ENCODE data around the gene PIK3R4.

Gene PIK3R4

DNA sequence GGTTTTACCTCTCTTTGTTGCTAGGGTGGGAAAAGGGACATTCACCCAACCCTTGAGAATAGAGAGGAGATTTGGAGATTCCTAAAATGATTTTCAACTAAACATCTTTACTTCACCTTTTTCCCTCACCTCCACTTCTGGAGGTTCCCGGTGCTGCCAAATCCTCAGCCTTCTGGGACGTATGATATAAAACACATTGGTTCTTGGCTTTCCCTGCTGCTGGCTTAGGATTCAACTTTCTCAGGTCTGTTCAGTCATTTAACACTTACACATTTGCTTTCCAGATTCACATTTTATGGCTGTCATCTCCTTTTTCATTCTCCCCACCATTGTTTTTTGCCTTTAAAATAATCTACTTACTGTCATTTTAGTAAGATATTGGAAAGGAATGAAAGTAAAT, 106.6 kb downstream of the PIK3R4 start:
- no peak for DNase-seq (ENCODE audit: low spot score in 2 of 2)
- H3K4me1 Mint-ChIP-seq: no peaks in the 10 kb centered on the region
- no peak overlapping the region for H3K4me3 Mint-ChIP-seq
- H3K9me3 Mint-ChIP-seq: no peaks in the 10 kb centered on the region
- H3K27me3 Mint-ChIP-seq: peaks cover 21% of the 10 kb centered on the region
- H3K27ac Mint-ChIP-seq (ENCODE audit: low read depth): no peak overlapping the region
- no peak for ATAC-seq (replicated peaks; ENCODE audit: extremely low read depth, poor library complexity, severe bottlenecking)
- H3K36me3 Mint-ChIP-seq (ENCODE audit: insufficient read depth): peaks cover 1% of the 10 kb centered on the region

DNA sequence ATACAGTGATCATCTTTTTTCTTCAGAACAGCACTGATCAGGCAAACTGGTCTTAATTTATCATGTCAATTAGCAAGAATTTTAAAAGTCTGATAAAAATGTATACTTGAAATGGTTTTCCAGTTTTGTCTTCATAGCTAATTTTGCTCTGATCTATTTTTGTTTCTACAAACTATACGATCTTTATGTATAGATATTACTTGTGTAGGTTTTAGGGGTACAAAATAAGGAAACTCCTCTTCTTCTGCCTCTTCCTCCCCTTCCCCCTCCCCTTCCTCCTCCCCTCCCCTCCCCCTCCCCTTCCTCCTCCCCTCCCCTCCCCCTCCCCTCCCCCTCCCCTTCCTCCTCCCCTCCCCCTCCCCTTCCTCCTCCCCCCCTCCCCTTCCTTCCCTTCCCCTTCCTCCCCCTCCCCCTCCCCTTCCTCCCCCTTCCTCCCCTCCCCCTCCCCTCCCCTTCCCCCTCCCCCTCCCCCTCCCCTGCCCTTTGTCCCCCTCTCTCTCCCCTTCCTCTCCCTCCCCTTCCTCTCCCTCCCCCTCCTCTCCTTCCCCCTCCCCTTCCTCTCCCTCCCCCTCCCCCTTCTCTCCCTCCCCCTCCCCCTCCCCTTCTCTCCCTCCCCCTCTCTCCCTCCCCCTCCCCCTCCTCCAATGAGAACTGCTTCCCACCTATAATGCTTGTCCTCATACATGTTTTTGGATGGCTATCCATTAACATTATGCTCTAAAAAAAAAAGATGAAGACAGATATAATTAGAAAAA, 110.0 kb downstream of the PIK3R4 start:
- H3K9me3 Mint-ChIP-seq: no peaks in the 10 kb centered on the region
- no peak overlapping the region for H3K4me3 Mint-ChIP-seq
- ATAC-seq (replicated peaks; ENCODE audit: extremely low read depth, poor library complexity, severe bottlenecking): no peak
- no peaks in the 10 kb centered on the region for H3K4me1 Mint-ChIP-seq
- H3K27ac Mint-ChIP-seq (ENCODE audit: low read depth): no peak overlapping the region
- no peak for DNase-seq (ENCODE audit: low spot score in 2 of 2)
- H3K36me3 Mint-ChIP-seq (ENCODE audit: insufficient read depth): peaks cover 1% of the 10 kb centered on the region
- peaks cover 3% of the 10 kb centered on the region for H3K27me3 Mint-ChIP-seq

DNA sequence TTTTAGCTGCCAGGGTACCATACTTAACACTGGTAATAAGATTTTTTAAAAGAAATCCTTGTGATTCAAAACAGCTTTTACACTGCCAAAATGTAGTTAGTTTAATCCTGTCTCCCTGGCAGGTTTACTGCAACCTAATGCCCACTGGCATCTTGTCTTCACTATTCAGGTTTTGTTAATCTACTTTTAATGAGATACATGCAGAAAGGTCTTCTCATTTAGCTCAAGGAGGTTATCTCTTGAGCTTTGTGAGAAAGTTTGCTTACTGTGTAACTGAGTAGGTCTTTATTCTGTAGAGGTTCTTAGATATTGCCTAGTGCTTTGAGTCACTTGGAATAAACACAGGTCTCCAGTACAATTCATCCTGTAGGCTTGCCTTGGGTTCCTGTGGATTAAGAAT, 110.7 kb downstream of the PIK3R4 start:
- no peak for DNase-seq (ENCODE audit: low spot score in 2 of 2)
- no peaks in the 10 kb centered on the region for H3K36me3 Mint-ChIP-seq (ENCODE audit: insufficient read depth)
- no peaks in the 10 kb centered on the region for H3K9me3 Mint-ChIP-seq
- no peak overlapping the region for H3K27ac Mint-ChIP-seq (ENCODE audit: low read depth)
- H3K27me3 Mint-ChIP-seq: no peaks in the 10 kb centered on the region
- H3K4me3 Mint-ChIP-seq: no peak overlapping the region
- H3K4me1 Mint-ChIP-seq: no peaks in the 10 kb centered on the region
- ATAC-seq (replicated peaks; ENCODE audit: extremely low read depth, poor library complexity, severe bottlenecking): no peak

DNA sequence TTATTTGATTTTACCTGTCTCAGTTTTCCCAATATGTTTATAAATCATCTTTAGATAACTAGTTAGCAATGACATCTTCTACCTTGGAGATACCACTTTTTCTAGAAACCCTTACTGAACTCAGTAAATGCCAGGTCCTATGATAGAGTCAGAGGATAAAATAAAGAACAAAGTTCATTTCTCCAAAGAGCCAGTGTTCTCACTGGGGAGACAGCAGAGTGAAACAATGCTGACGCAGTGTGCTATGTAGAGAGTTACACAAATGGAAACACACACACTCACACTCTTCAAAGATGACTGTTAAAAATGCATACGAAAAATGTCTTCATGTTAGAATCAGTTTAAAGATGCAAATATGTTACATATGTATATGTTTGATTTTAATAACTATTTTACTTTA, 111.3 kb downstream of the PIK3R4 start:
- no peaks in the 10 kb centered on the region for H3K27me3 Mint-ChIP-seq
- ATAC-seq (replicated peaks; ENCODE audit: extremely low read depth, poor library complexity, severe bottlenecking): no peak

More for the DNA sequence above, 111.3 kb downstream of the PIK3R4 start:
- no peak overlapping the region for H3K27ac Mint-ChIP-seq (ENCODE audit: low read depth)
- no peak for DNase-seq (ENCODE audit: low spot score in 2 of 2)
- H3K4me3 Mint-ChIP-seq: no peak overlapping the region
- H3K36me3 Mint-ChIP-seq (ENCODE audit: insufficient read depth): no peaks in the 10 kb centered on the region
- no peaks in the 10 kb centered on the region for H3K9me3 Mint-ChIP-seq
- no peaks in the 10 kb centered on the region for H3K4me1 Mint-ChIP-seq

Data from central memory CD8-positive, alpha-beta T cell (primary cell).